BE2C (cell line): ENCODE results near the gene SLC4A3.

Experiments used
- DNase-seq: peaks from one replicate; pipeline ENCODE4 v3.0.0-alpha.2; 2020
- H3K27me3 ChIP-seq: fragments of 250-450 bp; sonication (Bioruptor Pico); 2 replicates; pipeline ENCODE4 v1.5.1; 2020; ENCODE audit warnings: mild to moderate bottlenecking
- H3K36me3 ChIP-seq: fragments of 250-450 bp; sonication (Bioruptor Pico); 2 replicates; pipeline ENCODE4 v1.5.1; 2020; ENCODE audit warnings: mild to moderate bottlenecking
- H3K4me1 ChIP-seq: fragments of 250-450 bp; sonication (Bioruptor Pico); 2 replicates; pipeline ENCODE4 v1.5.1; 2020
- H3K4me3 ChIP-seq: 2 replicates; pipeline ENCODE4 v1.5.1; 2011; ENCODE audit warnings: low read depth, low read length
- H3K9me3 ChIP-seq: fragments of 250-450 bp; sonication (Bioruptor Pico); 2 replicates; pipeline ENCODE4 v1.5.1; 2020
- CTCF ChIP-seq: IDR thresholded peaks from 2 replicates; pipeline ENCODE4 v1.5.1; 2012; ENCODE audit warnings: mild to moderate bottlenecking, low read depth, low read length

SLC4A3 gene

GRCh38 chr2:219603771-219604170 is 23.7 kb upstream of the SLC4A3 start:
- H3K27me3 ChIP-seq, result no peaks in the 10 kb centered on the region
- H3K4me3 ChIP-seq, result no peak overlapping the region
- no peaks in the 10 kb centered on the region for H3K9me3 ChIP-seq
- H3K36me3 ChIP-seq, result peaks cover 10% of the 10 kb centered on the region
- DNase-seq, result no peak
- no peaks in the 10 kb centered on the region for H3K4me1 ChIP-seq
- TF ChIP-seq CTCF, result no peak

- Histone ChIP-seq H3K36me3 (peaks cover 14% of the 10 kb centered on the region), H3K27me3 (no peaks in the 10 kb centered on the region), H3K9me3 (no peaks in the 10 kb centered on the region), H3K4me3 (no peak overlapping the region), H3K4me1 (no peaks in the 10 kb centered on the region)
- no peak for DNase-seq
- TF ChIP-seq CTCF, result no peak
Observed at GRCh38 chr2:219605607-219605954, 21.8 kb upstream of the SLC4A3 start.

GRCh38 chr2:219607931-219608330 is 19.5 kb upstream of the SLC4A3 start:
- no peak for TF ChIP-seq CTCF
- H3K36me3 ChIP-seq, result peaks cover 14% of the 10 kb centered on the region
- H3K4me1 ChIP-seq, result no peaks in the 10 kb centered on the region
- no peak for DNase-seq
- H3K4me3 ChIP-seq, result no peak overlapping the region
- no peaks in the 10 kb centered on the region for H3K9me3 ChIP-seq
- no peaks in the 10 kb centered on the region for H3K27me3 ChIP-seq

GRCh38 chr2:219608399-219608964 is 18.9 kb upstream of the SLC4A3 start:
- Histone ChIP-seq H3K4me3 (no peak overlapping the region), H3K36me3 (peaks cover 14% of the 10 kb centered on the region), H3K4me1 (no peaks in the 10 kb centered on the region), H3K9me3 (no peaks in the 10 kb centered on the region), H3K27me3 (no peaks in the 10 kb centered on the region)
- TF ChIP-seq CTCF, result no peak
- no peak for DNase-seq

- Histone ChIP-seq H3K4me3 (no peak overlapping the region), H3K4me1 (no peaks in the 10 kb centered on the region), H3K36me3 (peaks cover 14% of the 10 kb centered on the region), H3K27me3 (no peaks in the 10 kb centered on the region), H3K9me3 (no peaks in the 10 kb centered on the region)
- no peak for DNase-seq
- no peak for TF ChIP-seq CTCF
Observed at GRCh38 chr2:219609149-219609750, 18.2 kb upstream of the SLC4A3 start.

- no peaks in the 10 kb centered on the region for H3K27me3 ChIP-seq
- DNase-seq, result no peak
- H3K9me3 ChIP-seq, result no peaks in the 10 kb centered on the region
- H3K4me1 ChIP-seq, result no peaks in the 10 kb centered on the region
- H3K36me3 ChIP-seq, result peaks cover 9% of the 10 kb centered on the region
- TF ChIP-seq CTCF, result no peak
- H3K4me3 ChIP-seq, result no peak overlapping the region
Observed at GRCh38 chr2:219611306-219611705, 16.1 kb upstream of the SLC4A3 start.
